HL-60 (cell line): ENCODE data around the gene EIF1AD.

ENCODE experiments used
- DNase-seq, 2 experiments: peaks; one replicate each; pipeline ENCODE4 v3.0.0-alpha.2; 2010 to 2020; ENCODE audit warnings: low read depth in 1 of 2, low spot score in 1 of 2
- H3K27ac ChIP-seq: fragments of 250-450 bp; sonication (Bioruptor Pico); replicated peaks from 2 replicates; pipeline ENCODE4 v1.5.1; 2020; ENCODE audit warnings: mild to moderate bottlenecking, moderate library complexity
- H3K27me3 ChIP-seq: fragments of 250-450 bp; sonication (Bioruptor Pico); 2 replicates; pipeline ENCODE4 v1.5.1; 2021; ENCODE audit warnings: mild to moderate bottlenecking, moderate library complexity; ENCODE audit not compliant: insufficient read depth, poor library complexity, severe bottlenecking
- H3K4me3 ChIP-seq: replicated peaks from 2 replicates; pipeline ENCODE4 v1.5.1; 2011; ENCODE audit warnings: mild to moderate bottlenecking, control low read depth, low read length; ENCODE audit not compliant: insufficient read depth
- CTCF ChIP-seq: IDR thresholded peaks from one replicate; pipeline ENCODE4 v1.5.1; 2011; ENCODE audit warnings: low read length, control low read depth, inconsistent platforms; ENCODE audit not compliant: insufficient read depth
- GABPA ChIP-seq: IDR thresholded peaks from 2 replicates; pipeline ENCODE4 v1.6.1; 2012; ENCODE audit warnings: low read depth
- POLR2AphosphoS5 ChIP-seq: IDR thresholded peaks from 2 replicates; pipeline ENCODE4 v1.6.1; 2012; ENCODE audit warnings: low read depth
- REST ChIP-seq: IDR thresholded peaks from 2 replicates; pipeline ENCODE4 v1.6.1; 2012; ENCODE audit warnings: low read depth; ENCODE audit not compliant: insufficient replicate concordance
- SPI1 ChIP-seq: IDR thresholded peaks from 2 replicates; pipeline ENCODE4 v1.6.1; 2012; ENCODE audit warnings: low read depth, mild to moderate bottlenecking, borderline replicate concordance

Gene EIF1AD

DNA sequence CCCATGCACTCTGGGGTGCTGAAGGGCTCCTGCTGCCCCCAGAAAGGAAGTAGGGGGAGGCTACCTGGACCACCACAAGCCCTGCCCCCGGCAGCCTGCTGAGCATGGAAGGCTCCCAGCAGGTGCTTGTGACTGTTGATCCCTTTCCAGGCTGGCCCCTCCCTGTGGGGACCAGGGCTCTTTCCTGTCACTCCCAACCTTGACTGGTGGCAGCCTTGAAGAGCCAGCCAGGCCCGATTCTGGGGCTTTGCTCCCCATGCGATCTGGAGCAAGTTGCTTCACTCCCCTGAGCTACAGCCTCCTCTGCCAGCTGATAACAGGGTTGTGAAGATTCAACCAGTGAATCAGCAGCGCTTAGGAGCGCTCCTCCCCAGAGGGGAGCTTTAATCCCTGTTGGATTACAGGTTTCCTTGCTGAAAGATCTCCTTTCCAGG is 5.3 kb upstream of the EIF1AD start:
- DNase-seq, result no peak
- Histone ChIP-seq H3K27ac (no peak overlapping the region), H3K27me3 (peaks cover 8% of the 10 kb centered on the region), H3K4me3 (no peak overlapping the region)
- TF ChIP-seq CTCF (no peak), GABPA (no peak), POLR2AphosphoS5 (no peak), SPI1 (no peak)

GRCh38 chr11:66006891-66007176 is 4.9 kb upstream of the EIF1AD start:
- no peak overlapping the region for H3K27ac ChIP-seq
- H3K27me3 ChIP-seq, result peaks cover 5% of the 10 kb centered on the region
- no peak for DNase-seq
- TF ChIP-seq CTCF, result no peak
- no peak for TF ChIP-seq POLR2AphosphoS5
- no peak for TF ChIP-seq GABPA
- no peak for TF ChIP-seq REST
- no peak for TF ChIP-seq SPI1
- H3K4me3 ChIP-seq, result no peak overlapping the region

DNA sequence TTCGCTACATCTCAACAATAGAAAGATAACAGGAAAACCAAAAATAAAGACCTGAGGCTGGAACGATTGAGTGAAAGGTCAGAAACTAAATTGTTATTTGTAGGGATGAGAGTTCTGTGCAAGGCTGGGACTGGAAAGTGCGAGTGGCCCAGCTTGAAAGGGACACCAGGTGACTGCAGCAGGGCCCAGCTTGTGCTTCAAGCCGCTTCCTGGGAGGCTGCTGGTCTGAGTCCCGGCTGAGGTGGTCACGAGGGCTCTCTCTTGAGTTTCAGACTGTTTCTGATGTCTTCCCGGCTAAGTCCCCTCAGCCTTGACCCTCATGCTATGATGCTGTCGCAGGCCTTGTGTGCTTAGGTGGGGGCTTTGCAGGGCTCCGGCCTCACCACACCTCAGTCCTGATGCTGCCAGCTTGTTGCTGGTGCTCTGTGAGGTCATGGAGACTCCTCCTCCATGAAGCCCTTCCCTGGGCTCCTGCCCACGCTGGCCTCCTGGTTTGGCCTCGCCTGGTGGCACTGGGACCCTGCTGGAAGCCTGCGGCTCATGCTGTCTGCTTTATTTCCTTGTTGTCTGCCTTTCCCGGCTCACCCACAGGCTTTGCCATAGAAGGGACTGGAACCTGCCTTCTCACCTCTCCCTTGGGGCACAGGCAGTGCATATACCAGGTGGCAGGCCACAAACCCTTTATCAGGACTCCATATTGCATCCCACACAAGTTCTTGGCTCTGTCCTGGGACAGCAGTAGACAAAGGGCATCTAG is 4.4 kb upstream of the EIF1AD start:
- Histone ChIP-seq H3K4me3 (no peak overlapping the region), H3K27me3 (peaks cover under 1% of the 10 kb centered on the region), H3K27ac (no peak overlapping the region)
- no peak for DNase-seq
- TF ChIP-seq CTCF, result no peak
- TF ChIP-seq SPI1, result no peak
- TF ChIP-seq GABPA, result no peak
- TF ChIP-seq POLR2AphosphoS5, result no peak
- no peak for TF ChIP-seq REST

GRCh38 chr11:66004186-66004585 is 2.2 kb upstream of the EIF1AD start:
- Histone ChIP-seq H3K27ac (no peak overlapping the region), H3K27me3 (no peaks in the 10 kb centered on the region), H3K4me3 (no peak overlapping the region)
- no peak for DNase-seq
- no peak for TF ChIP-seq REST
- no peak for TF ChIP-seq SPI1
